ENCODE results near the gene BMP8B.

Gene BMP8B

DNA sequence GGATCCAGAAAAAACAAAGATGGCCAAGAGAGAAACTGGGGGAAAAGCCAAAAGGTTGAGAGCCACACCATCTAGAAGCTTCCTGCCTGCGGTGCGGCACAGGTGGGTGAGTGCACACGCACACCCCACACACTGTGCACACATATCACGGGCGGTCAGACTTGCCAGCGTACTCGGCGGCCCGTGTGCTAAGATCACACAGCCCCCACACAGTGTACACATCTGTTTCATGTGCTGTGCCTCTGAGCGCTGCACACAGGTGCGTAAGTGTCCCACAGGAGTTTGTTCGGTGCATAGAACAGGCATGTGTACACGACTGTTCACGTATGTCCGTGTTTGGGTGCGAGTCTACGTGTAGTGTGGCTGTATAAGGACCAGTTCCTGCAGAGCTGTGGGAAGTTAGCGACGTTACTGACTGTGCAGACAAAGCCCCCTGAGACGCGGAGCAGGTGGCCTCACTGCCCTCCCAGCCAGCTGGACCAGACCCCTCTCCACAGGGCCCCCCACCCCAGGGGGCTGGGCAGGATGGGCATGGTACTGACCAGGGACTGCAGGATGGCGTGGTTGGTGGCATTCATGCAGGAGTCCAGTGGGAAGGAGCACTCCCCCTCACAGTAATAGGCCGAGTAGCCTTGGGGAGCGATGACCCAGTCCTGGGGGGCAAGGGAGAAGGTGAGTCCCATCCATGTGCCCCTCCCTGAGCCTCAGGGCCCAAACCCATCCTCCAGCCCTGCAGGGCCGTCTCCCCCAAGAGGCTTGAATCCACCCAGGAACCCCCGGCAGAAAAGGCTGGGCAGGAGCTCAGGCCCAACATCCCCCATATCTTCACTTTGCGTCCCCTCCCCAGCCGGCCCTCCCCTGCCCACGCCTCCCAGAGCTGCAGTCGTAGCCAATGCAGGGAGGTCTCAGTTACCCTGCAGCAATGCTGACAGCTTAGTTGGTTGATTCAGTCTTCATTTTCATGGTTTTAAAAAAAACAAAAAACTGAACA lies 25.8 kb downstream of the BMP8B start:
- no peaks in the 10 kb centered on the region for H3K36me3 ChIP-seq (ENCODE audit: insufficient read depth, low read length)
- no peak overlapping the region for H3K9ac ChIP-seq (ENCODE audit: low read depth, low read length)
- H3K4me1 ChIP-seq (ENCODE audit: insufficient read depth, low read length) = no peaks in the 10 kb centered on the region
- H3K9me3 ChIP-seq (ENCODE audit: control insufficient read depth, insufficient read depth, low read length) = no peaks in the 10 kb centered on the region

DNA sequence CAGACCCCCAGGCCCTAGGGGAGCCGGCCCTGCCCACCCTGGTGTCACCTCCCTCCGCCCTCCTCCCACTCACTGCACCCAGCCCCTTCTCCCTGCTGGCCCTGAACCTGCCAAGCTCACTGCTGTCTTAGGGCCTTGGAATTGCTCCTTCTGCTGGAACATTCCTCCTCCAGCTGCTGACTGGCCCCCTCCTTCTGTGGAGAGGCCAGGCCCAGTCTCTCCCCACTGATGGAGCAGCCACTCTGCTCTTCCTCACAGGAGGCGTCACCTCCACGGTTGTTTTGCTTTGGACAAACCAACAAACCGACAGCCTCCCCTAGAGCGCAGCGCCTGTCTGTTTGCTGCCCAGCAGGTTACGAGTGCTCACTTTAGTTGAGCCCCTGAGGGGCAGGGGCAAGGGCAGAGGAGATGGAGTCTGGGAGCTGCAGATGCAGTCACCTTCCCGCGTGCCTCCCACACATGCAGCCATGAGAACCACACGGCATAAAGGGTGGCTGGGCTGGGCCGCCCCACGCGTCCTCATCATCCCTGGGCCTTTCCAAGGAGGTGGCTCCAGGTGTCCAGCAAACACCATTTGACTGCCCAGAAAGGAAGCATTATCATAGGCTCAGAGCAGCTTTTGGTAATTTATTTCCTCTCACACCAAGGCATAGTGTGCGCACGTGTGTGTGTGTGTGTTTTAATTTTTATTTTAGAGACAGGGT lies 27.0 kb downstream of the BMP8B start:
- H3K9ac ChIP-seq (ENCODE audit: low read depth, low read length) = no peak overlapping the region
- no peaks in the 10 kb centered on the region for H3K9me3 ChIP-seq (ENCODE audit: control insufficient read depth, insufficient read depth, low read length)
- no peaks in the 10 kb centered on the region for H3K4me1 ChIP-seq (ENCODE audit: insufficient read depth, low read length)
- H3K36me3 ChIP-seq (ENCODE audit: insufficient read depth, low read length) = no peaks in the 10 kb centered on the region

DNA sequence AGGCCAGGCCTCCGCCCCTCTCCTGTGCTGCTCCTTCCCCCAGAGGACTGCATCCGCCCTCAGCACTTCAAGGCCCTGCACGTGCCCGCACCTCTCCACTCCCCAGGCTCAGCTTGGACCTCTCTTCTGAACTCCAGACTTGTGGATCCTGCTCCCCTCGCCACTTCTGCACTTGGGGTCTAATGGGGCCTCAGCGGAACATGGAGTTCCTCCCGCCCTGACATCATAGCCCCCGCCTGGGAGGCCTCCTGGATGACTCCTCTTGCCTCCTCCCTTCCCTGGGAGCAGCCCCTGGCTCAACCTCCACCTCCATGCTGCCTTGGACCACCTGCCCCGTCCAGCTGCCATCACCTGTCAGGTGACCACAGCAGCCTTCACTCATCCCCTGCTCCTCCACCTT lies 27.6 kb downstream of the BMP8B start:
- Histone ChIP-seq H3K9me3 (ENCODE audit: control insufficient read depth, insufficient read depth, low read length) (no peaks in the 10 kb centered on the region), H3K36me3 (ENCODE audit: insufficient read depth, low read length) (no peaks in the 10 kb centered on the region), H3K4me1 (ENCODE audit: insufficient read depth, low read length) (no peaks in the 10 kb centered on the region), H3K9ac (ENCODE audit: low read depth, low read length) (no peak overlapping the region)

DNA sequence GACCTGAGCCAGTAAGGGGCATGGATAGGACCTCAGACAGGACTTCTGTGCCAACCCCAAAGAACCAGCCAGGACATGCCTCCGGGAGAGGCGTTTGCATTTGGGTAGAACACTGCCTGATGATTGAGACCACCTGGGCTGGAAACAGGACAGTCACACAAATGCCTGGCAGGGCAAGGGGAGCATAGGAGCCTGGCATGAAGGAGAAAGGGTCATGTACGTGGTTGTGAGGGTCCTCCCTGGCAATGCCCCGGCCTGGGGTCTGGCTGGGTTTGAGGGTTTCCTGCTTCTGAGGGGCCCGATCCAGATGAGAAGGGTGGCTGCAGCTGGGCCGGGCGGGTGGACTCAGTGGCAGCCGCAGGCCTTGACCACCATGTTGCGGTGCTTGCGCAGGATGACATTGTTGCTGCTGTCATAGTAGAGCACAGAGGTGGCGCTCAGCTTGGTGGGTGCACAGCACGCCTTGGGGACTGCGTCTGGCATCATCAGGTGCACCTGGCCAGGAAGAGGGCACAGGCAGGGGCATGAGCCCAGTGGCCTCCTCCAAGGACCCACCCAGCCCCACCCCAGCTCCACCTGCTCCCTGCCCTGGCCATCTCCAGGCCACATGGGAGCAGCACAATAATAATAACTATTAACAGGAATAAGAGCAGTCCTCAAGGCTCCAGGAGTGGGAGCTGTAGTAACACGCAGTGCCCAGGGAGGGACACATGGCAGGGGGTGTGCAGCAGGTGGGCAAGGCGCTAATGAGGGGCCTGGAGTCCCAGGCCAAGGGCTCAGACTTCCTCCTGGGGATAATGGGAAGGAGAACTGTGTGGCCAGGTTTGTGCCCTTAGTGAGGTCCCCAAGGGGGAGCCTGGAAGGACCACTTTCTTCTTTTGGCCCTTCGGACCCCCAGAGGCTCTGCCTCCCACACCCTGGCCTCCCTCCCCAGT lies 28.3 kb downstream of the BMP8B start:
- H3K36me3 ChIP-seq (ENCODE audit: insufficient read depth, low read length) = no peaks in the 10 kb centered on the region
- H3K9me3 ChIP-seq (ENCODE audit: control insufficient read depth, insufficient read depth, low read length) = no peaks in the 10 kb centered on the region
- H3K4me1 ChIP-seq (ENCODE audit: insufficient read depth, low read length) = no peaks in the 10 kb centered on the region
- H3K9ac ChIP-seq (ENCODE audit: low read depth, low read length) = no peak overlapping the region

DNA sequence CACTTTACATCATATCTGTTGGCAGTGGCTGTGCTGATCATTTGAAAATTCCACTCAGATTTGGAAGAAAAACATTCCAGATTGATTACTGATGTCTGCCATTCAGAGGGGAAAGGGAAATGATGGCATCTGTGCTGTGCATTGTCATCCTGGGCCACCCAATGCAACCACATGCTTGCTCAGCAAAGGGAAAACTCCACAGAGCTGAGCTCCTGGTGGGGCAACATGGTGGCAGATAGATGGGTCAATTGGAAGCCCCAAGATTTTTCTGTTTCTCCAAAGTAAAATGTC lies 29.3 kb downstream of the BMP8B start:
- no peak overlapping the region for H3K9ac ChIP-seq (ENCODE audit: low read depth, low read length)
- no peaks in the 10 kb centered on the region for H3K4me1 ChIP-seq (ENCODE audit: insufficient read depth, low read length)
- H3K9me3 ChIP-seq (ENCODE audit: control insufficient read depth, insufficient read depth, low read length) = no peaks in the 10 kb centered on the region
- H3K36me3 ChIP-seq (ENCODE audit: insufficient read depth, low read length) = no peaks in the 10 kb centered on the region

DNA sequence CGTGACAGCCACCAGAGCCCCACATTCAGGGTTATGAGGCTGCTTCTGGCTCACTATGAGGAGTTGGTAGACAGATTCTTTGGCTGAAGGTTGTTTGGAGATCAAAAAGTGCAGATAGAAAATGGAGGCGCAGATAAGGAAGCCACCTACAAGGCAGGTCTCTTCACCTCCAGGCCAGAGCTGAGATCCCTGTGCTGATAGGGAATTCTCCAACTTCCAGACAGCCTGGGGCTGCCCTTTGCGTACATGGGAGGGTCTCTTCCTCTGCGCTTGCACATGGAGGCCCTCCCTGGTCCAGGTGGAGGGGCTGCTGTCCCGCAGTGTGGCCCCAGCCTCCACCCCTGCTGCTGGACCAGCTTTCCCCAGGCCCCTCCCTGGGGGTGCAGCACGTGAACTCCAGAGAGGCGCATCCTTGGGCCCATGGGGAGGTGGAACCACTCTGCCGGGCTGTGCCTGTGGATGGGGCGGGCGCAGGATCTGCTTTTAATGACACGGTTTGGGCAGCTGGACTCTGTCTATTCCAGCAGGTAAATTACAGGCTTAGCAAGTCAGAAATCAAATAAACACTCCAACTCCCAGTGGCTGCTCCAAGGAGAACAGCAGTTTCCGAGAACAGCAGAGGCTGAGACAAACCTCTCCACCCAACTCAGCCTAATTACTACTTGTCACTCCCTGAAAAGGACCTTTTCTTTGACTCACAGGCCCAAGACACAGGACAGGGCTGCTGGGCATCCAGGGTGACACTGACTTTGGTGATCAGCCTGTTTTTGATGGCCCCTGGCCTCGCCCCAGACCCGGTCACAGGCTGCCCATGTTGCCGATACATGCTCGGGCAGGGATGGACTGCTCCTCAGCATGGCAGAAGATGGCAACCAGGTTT lies 29.9 kb downstream of the BMP8B start:
- Histone ChIP-seq H3K4me1 (ENCODE audit: insufficient read depth, low read length) (no peaks in the 10 kb centered on the region), H3K9ac (ENCODE audit: low read depth, low read length) (no peak overlapping the region), H3K36me3 (ENCODE audit: insufficient read depth, low read length) (peaks cover under 1% of the 10 kb centered on the region; the same call in 1 of the 2 replicates), H3K9me3 (ENCODE audit: control insufficient read depth, insufficient read depth, low read length) (no peaks in the 10 kb centered on the region)

DNA sequence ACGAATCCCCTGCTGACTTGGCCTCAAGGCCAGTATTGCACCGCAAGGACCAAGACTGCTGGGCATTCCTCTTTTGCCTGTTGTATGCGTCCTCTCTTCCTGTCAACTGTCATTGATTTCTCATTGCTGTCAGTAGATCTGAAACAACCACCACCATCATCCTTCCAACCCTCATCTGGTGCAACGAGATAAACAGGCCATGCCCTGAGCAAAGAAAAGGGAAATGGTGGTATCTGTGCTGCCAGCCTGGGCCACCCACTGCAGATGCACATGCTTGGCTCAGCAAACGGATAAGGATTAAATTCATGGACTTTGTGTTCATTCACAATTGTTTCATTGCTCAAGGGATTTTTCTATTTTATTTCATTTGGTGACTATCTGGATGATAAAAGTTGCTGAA lies 31.2 kb downstream of the BMP8B start:
- Histone ChIP-seq H3K4me1 (ENCODE audit: insufficient read depth, low read length) (no peaks in the 10 kb centered on the region), H3K36me3 (ENCODE audit: insufficient read depth, low read length) (peaks cover 9% of the 10 kb centered on the region; the same call in 1 of the 2 replicates), H3K9ac (ENCODE audit: low read depth, low read length) (no peak overlapping the region), H3K9me3 (ENCODE audit: control insufficient read depth, insufficient read depth, low read length) (no peaks in the 10 kb centered on the region)

DNA sequence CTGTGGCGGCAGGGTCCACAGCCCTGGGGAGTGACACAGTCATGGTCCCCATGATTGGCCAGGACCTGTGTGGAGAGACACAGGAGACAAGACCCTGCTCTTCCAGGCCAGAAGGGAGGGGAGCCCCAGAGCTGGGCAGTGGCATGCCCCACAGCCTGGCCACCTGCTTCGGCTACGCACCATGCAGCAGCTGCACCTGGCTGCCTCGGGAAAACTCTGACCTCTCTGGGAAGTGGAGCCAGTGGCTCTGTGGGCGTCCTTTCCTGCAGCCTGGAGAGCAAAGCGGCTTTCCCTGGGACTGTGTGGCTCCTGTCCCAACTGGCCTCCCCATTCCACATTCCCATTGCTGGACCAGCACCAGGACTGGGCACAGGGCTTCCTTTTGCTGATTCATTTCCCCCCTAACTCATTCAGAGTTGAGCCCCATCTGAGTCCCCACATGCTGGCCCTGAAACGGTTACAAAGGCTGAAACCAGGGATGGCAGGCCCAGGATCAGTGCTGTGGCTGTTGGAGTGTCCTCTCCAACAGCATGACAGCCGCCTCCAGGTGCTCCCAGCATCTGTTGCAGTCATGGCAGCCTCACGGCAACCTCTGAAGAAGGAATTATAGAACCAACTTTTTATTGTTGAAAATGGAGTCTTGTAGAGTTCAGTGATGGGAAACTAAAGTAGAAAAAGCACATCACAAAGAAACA lies 32.6 kb downstream of the BMP8B start:
- no peak overlapping the region for H3K9ac ChIP-seq (ENCODE audit: low read depth, low read length)
- no peaks in the 10 kb centered on the region for H3K4me1 ChIP-seq (ENCODE audit: insufficient read depth, low read length)
- H3K9me3 ChIP-seq (ENCODE audit: control insufficient read depth, insufficient read depth, low read length) = no peaks in the 10 kb centered on the region
- peaks cover 9% of the 10 kb centered on the region; the same call in 1 of the 2 replicates for H3K36me3 ChIP-seq (ENCODE audit: insufficient read depth, low read length)

DNA sequence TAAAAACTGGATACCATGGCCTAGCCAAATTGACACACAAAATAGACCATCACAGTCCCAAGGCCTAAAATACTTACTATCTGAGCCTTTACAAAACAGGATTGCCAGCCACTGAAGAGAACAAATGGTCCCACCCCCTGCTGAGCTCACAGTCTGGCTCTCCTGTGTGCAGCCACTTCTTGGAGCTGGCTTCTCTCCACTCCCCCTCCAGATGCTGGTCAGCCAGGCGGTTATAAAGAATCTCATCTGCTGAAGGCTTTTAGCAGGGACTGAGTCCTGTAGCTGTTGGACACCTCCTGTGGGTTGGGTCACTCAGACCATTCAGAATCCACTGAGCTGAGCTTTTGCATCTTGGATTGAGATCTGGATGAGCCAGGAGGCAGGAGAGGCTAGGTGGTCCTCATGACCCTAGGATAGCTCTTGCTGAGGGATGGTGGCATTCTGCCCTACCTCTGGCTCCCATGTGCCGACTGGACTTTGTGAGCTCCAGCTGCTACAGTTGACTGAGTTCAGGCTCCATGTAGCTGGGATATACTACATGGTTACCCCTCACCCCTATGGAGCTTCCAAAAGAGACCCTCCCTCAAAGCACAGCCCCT lies 33.7 kb downstream of the BMP8B start:
- peaks cover 14% of the 10 kb centered on the region; the same call in 1 of the 2 replicates for H3K36me3 ChIP-seq (ENCODE audit: insufficient read depth, low read length)
- no peaks in the 10 kb centered on the region for H3K9me3 ChIP-seq (ENCODE audit: control insufficient read depth, insufficient read depth, low read length)
- H3K9ac ChIP-seq (ENCODE audit: low read depth, low read length) = no peak overlapping the region
- no peaks in the 10 kb centered on the region for H3K4me1 ChIP-seq (ENCODE audit: insufficient read depth, low read length)

DNA sequence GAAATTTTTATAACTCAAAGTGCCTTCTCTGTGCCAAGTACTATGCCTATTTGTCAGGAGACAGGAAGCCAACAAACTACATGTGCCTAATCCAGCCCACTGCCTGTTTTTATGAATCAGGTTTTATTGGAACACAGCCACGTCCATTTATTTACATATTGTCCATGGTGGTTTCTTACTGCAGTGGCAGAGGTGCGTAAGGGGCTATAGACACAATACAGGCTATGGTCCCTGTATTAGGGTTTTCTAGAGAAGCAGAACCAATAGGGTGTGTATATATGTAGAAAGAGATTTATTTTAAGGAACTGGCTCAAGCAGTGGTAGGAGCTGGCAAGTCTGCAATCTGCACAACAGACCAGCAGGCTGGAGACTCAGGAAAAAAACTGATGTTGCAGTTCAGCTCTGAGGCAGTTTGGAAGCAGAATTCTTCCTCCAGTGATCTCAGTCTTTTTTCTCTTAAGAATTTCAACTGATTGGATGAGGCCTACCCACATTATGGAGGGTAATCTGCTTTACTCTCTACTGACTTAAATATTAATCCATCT lies 34.6 kb downstream of the BMP8B start:
- Histone ChIP-seq H3K9ac (ENCODE audit: low read depth, low read length) (no peak overlapping the region), H3K9me3 (ENCODE audit: control insufficient read depth, insufficient read depth, low read length) (no peaks in the 10 kb centered on the region), H3K36me3 (ENCODE audit: insufficient read depth, low read length) (peaks cover 14% of the 10 kb centered on the region; the same call in 1 of the 2 replicates)

DNA sequence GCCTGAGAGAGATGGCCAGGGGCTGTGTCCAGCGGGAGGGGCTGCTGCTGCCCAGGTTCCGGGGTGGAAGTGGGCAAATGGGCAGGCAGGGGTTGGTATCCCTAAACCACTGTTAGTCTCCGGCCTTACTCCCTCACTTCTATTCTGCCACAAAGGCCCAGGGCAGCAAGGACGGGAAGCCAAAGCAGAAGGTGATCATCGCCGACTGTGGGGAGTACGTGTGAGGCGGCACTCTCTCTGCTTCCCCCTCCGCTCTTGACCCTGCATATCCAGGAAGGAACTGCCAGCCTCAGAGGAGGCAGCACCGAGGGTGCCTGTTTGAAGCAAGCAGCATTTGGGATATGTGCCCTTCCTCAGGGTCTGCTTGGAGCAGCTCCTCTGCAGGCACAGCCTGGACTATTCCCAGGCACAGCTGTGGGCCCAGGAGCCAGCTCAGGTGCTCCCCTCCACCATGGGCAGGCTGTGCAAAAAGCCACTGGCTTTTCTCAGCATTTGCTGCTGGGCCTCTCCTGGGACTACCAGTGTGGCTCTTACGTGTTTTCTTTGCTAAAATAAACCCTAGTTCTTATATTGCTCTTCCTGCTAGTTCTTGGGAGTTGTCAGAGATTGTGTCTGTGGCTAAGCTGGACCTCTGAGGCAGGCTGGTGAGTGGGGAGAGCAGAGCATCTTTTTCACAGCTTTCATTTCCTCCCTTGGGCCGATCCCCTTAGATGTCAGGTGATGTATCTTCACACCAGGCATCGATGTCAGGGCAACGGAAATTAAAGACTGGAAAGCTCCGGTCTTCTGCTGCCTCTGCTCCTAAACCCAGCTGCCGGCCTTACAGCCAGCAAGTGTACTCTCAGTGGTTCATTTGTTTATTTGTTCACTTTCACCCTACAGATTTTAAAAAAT lies 35.3 kb downstream of the BMP8B start:
- Histone ChIP-seq H3K9me3 (ENCODE audit: control insufficient read depth, insufficient read depth, low read length) (no peaks in the 10 kb centered on the region), H3K4me1 (ENCODE audit: insufficient read depth, low read length) (no peaks in the 10 kb centered on the region), H3K36me3 (ENCODE audit: insufficient read depth, low read length) (peaks cover 17% of the 10 kb centered on the region; the same call in 1 of the 2 replicates), H3K9ac (ENCODE audit: low read depth, low read length) (no peak overlapping the region)

More for the DNA sequence above, 34.6 kb downstream of the BMP8B start:
- H3K4me1 ChIP-seq (ENCODE audit: insufficient read depth, low read length) = no peaks in the 10 kb centered on the region

DNA sequence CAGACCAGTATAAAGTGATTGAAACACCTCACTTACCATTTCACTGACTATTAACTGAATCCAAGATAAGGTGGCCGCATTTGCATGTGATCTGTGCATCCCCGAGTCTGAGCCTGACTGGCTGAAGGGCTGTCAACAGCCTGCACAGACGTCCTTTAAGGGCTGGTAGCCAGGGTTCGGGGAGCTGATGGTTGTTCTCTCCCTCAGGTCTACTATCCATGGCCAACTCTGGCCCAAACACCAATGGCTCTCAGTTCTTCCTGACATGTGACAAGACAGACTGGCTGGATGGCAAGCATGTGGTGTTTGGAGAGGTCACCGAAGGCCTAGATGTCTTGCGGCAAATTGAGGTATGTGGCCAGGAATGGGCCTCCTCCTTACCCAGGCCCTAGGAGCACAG lies 36.0 kb downstream of the BMP8B start:
- H3K4me1 ChIP-seq (ENCODE audit: insufficient read depth, low read length) = no peaks in the 10 kb centered on the region

More for the DNA sequence above, 36.0 kb downstream of the BMP8B start:
- H3K9ac ChIP-seq (ENCODE audit: low read depth, low read length) = no peak overlapping the region
- H3K36me3 ChIP-seq (ENCODE audit: insufficient read depth, low read length) = peaks cover 17% of the 10 kb centered on the region; the same call in 1 of the 2 replicates
- no peaks in the 10 kb centered on the region for H3K9me3 ChIP-seq (ENCODE audit: control insufficient read depth, insufficient read depth, low read length)

Data from ES-I3 (cell line).